ENCODE data around the gene PKHD1. TPM values are rescaled to one million over a fixed set of nuclear protein-coding genes. Genes with fewer than 3 reads are reported as not detected.

The PKHD1 gene
- total and polyA plus RNA-seq, 2 of the 8 experiments (the other 6 are each of a cell fraction or from before 2014, with no cell fraction given): 0.06 to 0.09 TPM

- TF ChIP-seq SP4 (IDR thresholded peaks at IDR 0.05; ENCODE audit: low read length) (no peak), HDAC2 (IDR thresholded peaks at IDR 0.05; ENCODE audit: borderline replicate concordance in 1 of 2, low read depth in 2 of 2, low read length in 2 of 2) (no peak), SIRT6 (IDR thresholded peaks at IDR 0.05; ENCODE audit: low read length) (no peak), GTF2F1 (IDR thresholded peaks at IDR 0.05; ENCODE audit: borderline replicate concordance, low read depth, low read length) (no peak), ATF2 (IDR thresholded peaks at IDR 0.05; ENCODE audit: low read length) (no peak), TAF7 (optimal IDR thresholded peaks at IDR 0.05; ENCODE audit: borderline replicate concordance, low read depth, low read length) (no peak)
Observed at GRCh38 chr6:51929934-51930574, 157.4 kb downstream of the PKHD1 start (continued).

Measured in H1 (cell line).